ENCODE results near the gene ATXN1. TPM values are rescaled to one million over a fixed set of nuclear protein-coding genes. Genes with fewer than 3 reads are reported as not detected.

Gene ATXN1
- polyA plus RNA-seq, 1 donor from 2014 or later, result 28.2 TPM

DNA sequence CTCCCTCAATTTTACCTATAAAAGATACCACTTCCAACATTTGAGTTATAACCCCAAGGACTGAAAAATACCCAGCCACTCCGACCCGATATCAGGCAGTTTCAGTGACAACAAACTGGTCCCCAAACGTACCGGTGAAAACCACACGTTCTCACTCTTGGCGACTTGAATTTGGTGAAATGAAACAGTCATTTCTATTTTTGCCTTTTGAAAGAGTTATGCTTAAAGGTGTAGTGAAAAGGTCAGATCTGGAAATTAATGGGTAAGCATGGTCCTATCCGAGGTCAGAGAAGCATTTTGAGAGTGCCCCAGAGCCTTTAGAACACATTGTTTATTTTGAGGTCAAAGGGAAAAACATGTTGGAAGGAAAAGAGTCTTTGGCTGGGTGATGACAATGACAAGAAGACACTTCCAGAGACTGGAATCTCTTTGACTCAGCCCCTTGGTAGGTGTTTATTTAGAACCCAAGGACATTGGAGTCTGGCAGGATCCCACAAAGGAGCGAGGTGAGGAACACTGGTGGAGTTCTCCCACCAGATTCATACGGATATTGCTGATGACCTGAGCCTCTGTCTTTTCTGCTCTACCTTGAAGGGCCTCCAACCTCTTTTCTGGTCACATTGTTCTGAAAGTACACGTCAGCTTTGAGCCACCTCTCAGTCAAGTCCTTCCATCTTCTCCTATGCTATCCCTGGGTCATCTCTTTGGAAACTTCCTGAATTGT lies 287.9 kb downstream of the ATXN1 start:
- H3K27me3 ChIP-seq (ENCODE audit: insufficient read depth, low read depth, low read length), result no peaks in the 10 kb centered on the region
- H3K9me2 ChIP-seq (ENCODE audit: insufficient read depth, low read length), result no peaks in the 10 kb centered on the region
- no peak overlapping the region for H3K4me2 ChIP-seq (ENCODE audit: low read length)
- no peak overlapping the region for H3K4me3 ChIP-seq (ENCODE audit: low read length)
- H3K9me3 ChIP-seq (ENCODE audit: low read length), result no peaks in the 10 kb centered on the region
- TF ChIP-seq EZH2 (IDR thresholded peaks at IDR 0.05; ENCODE audit: borderline replicate concordance, insufficient read depth, low read length, poor library complexity, severe bottlenecking), result no peak
- no peak for TF ChIP-seq RAD21 (conservative IDR thresholded peaks at IDR 0.05)
- TF ChIP-seq, protein P1, sequence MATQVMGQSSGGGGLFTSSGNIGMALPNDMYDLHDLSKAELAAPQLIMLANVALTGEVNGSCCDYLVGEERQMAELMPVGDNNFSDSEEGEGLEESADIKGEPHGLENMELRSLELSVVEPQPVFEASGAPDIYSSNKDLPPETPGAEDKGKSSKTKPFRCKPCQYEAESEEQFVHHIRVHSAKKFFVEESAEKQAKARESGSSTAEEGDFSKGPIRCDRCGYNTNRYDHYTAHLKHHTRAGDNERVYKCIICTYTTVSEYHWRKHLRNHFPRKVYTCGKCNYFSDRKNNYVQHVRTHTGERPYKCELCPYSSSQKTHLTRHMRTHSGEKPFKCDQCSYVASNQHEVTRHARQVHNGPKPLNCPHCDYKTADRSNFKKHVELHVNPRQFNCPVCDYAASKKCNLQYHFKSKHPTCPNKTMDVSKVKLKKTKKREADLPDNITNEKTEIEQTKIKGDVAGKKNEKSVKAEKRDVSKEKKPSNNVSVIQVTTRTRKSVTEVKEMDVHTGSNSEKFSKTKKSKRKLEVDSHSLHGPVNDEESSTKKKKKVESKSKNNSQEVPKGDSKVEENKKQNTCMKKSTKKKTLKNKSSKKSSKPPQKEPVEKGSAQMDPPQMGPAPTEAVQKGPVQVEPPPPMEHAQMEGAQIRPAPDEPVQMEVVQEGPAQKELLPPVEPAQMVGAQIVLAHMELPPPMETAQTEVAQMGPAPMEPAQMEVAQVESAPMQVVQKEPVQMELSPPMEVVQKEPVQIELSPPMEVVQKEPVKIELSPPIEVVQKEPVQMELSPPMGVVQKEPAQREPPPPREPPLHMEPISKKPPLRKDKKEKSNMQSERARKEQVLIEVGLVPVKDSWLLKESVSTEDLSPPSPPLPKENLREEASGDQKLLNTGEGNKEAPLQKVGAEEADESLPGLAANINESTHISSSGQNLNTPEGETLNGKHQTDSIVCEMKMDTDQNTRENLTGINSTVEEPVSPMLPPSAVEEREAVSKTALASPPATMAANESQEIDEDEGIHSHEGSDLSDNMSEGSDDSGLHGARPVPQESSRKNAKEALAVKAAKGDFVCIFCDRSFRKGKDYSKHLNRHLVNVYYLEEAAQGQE (IDR thresholded peaks at IDR 0.05; ENCODE audit: borderline replicate concordance), result no peak
- TF ChIP-seq TAF1 (IDR thresholded peaks at IDR 0.05; ENCODE audit: low read depth), result no peak
- no peak for TF ChIP-seq SMC3 (conservative IDR thresholded peaks at IDR 0.05; ENCODE audit: poor library complexity)
- no peak for TF ChIP-seq CTCF (IDR thresholded peaks at IDR 0.05; ENCODE audit: poor library complexity, severe bottlenecking)
- TF ChIP-seq MXI1 (conservative IDR thresholded peaks at IDR 0.05; ENCODE audit: poor library complexity, severe bottlenecking), result no peak
- no peak for TF ChIP-seq EP300 (conservative IDR thresholded peaks at IDR 0.05; ENCODE audit: poor library complexity, severe bottlenecking)
- TF ChIP-seq POLR2AphosphoS5 (IDR thresholded peaks at IDR 0.05), result no peak
- H3K36me3 ChIP-seq (ENCODE audit: insufficient read depth, low read length), result no peaks in the 10 kb centered on the region
- H3K79me2 ChIP-seq (replicated peaks; ENCODE audit: insufficient read depth, low read length), result no peaks in the 10 kb centered on the region
- no peak overlapping the region for H3K9ac ChIP-seq (ENCODE audit: low read length)
- peaks cover 3% of the 10 kb centered on the region for H3F3A ChIP-seq (ENCODE audit: insufficient read depth, low read length, poor library complexity, severe bottlenecking)
- H2AFZ ChIP-seq (ENCODE audit: low read depth, low read length), result no peak overlapping the region
- no peak overlapping the region for H3K27ac ChIP-seq (ENCODE audit: low read length)
- no peaks in the 10 kb centered on the region for H4K20me1 ChIP-seq (ENCODE audit: insufficient read depth)

DNA sequence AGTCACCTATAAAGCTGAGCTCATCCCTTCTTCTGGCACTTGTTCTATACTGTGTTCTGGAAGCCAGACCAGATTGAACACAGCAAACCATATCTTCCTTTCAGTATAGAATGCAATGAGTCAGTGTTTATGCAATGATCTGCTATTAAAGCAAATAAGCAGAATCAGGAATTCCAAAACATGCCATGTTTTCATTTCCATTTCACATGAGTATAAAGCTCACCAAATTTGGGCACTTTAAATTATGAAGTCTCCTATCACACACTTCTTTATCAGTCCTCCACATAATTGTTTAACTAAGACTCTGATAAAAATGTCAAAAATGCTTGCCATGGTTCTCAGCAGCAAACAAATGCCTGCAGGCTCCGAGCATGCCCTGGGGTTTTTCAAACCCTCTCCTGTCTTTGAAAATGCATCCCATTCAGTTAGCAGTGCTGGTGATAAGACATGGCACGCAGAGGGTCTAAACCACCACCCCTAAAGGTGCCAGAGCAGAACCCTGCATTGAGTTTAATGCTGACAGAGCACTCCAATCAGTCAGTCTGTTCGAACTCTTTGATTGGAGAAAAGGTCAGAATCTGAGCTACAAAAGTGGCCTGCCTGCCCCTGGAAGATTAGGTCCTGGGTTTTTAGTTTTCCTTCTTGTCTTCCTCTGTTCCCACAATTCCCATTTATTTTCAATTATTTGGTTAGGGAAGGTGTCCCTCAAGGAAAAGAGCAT lies 288.8 kb downstream of the ATXN1 start:
- Histone ChIP-seq H3K9me3 (ENCODE audit: low read length) (no peaks in the 10 kb centered on the region), H3K9ac (ENCODE audit: low read length) (no peak overlapping the region), H3F3A (ENCODE audit: insufficient read depth, low read length, poor library complexity, severe bottlenecking) (peaks cover 3% of the 10 kb centered on the region), H3K4me2 (ENCODE audit: low read length) (no peak overlapping the region), H3K79me2 (replicated peaks; ENCODE audit: insufficient read depth, low read length) (no peaks in the 10 kb centered on the region), H3K27me3 (ENCODE audit: insufficient read depth, low read depth, low read length) (no peaks in the 10 kb centered on the region), H3K9me2 (ENCODE audit: insufficient read depth, low read length) (no peaks in the 10 kb centered on the region), H3K4me3 (ENCODE audit: low read length) (no peak overlapping the region), H3K36me3 (ENCODE audit: insufficient read depth, low read length) (no peaks in the 10 kb centered on the region), H2AFZ (ENCODE audit: low read depth, low read length) (no peak overlapping the region), H3K27ac (ENCODE audit: low read length) (no peak overlapping the region), H4K20me1 (ENCODE audit: insufficient read depth) (no peaks in the 10 kb centered on the region)
- no peak for TF ChIP-seq SMC3 (conservative IDR thresholded peaks at IDR 0.05; ENCODE audit: poor library complexity)
- no peak for TF ChIP-seq POLR2AphosphoS5 (IDR thresholded peaks at IDR 0.05)
- no peak for TF ChIP-seq RAD21 (conservative IDR thresholded peaks at IDR 0.05)
- TF ChIP-seq, protein P1 (IDR thresholded peaks at IDR 0.05; ENCODE audit: borderline replicate concordance), result no peak
- no peak for TF ChIP-seq CTCF (IDR thresholded peaks at IDR 0.05; ENCODE audit: poor library complexity, severe bottlenecking)
- no peak for TF ChIP-seq EP300 (conservative IDR thresholded peaks at IDR 0.05; ENCODE audit: poor library complexity, severe bottlenecking)
- no peak for TF ChIP-seq EZH2 (IDR thresholded peaks at IDR 0.05; ENCODE audit: borderline replicate concordance, insufficient read depth, low read length, poor library complexity, severe bottlenecking)
- no peak for TF ChIP-seq TAF1 (IDR thresholded peaks at IDR 0.05; ENCODE audit: low read depth)
- TF ChIP-seq MXI1 (conservative IDR thresholded peaks at IDR 0.05; ENCODE audit: poor library complexity, severe bottlenecking), result no peak

Data from neural cell (in vitro differentiated cells).